PC-3 (cell line): ENCODE data around the gene CCL16.

Experiments used
- EZH2 ChIP-seq: fragments of 300-600 bp; sonication (generic); IDR thresholded peaks from one replicate; pipeline ENCODE4 v1.6.1; 2017; ENCODE audit warnings: antibody characterized with exemption, mild to moderate bottlenecking, low read length; ENCODE audit not compliant: unreplicated experiment
- EZH2phosphoT487 ChIP-seq: fragments of 300-600 bp; sonication (generic); IDR thresholded peaks from 2 replicates; pipeline ENCODE4 v1.6.1; 2018; ENCODE audit warnings: mild to moderate bottlenecking, antibody characterized with exemption, low read length, borderline replicate concordance
- TF ChIP-seq, protein P1 (sequence below): fragments of 300-600 bp; sonication (generic); conservative IDR thresholded peaks from 2 replicates; pipeline ENCODE4 v1.5.1; 2017; ENCODE audit warnings: antibody characterized with exemption, low read depth, mild to moderate bottlenecking, low read length

DNA sequence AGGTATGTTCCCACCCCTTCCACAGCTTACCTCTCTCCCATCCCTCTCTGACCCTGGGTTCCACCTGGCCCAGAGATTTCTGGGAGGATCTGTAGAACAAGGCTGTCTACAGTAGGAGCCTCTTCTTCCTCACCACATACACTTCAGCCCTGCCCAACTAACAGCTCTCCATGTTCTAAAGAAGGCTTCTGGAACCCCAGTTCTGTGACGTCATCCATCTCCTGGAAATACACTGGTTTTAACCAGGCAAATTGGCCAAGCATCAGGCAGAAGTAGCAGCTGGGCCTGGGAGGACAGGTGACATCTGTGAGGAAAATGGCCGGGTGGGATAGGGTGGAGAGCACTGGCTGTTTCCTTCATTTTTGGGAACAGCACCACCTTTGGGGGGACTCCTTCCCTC, 37.8 kb downstream of the CCL16 start, which contains the start of gene LYZL6:
- TF ChIP-seq, protein P1, sequence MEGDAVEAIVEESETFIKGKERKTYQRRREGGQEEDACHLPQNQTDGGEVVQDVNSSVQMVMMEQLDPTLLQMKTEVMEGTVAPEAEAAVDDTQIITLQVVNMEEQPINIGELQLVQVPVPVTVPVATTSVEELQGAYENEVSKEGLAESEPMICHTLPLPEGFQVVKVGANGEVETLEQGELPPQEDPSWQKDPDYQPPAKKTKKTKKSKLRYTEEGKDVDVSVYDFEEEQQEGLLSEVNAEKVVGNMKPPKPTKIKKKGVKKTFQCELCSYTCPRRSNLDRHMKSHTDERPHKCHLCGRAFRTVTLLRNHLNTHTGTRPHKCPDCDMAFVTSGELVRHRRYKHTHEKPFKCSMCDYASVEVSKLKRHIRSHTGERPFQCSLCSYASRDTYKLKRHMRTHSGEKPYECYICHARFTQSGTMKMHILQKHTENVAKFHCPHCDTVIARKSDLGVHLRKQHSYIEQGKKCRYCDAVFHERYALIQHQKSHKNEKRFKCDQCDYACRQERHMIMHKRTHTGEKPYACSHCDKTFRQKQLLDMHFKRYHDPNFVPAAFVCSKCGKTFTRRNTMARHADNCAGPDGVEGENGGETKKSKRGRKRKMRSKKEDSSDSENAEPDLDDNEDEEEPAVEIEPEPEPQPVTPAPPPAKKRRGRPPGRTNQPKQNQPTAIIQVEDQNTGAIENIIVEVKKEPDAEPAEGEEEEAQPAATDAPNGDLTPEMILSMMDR = no peak
- TF ChIP-seq EZH2phosphoT487 (no peak), EZH2 (no peak)
